Daoy (cell line): ENCODE results near the gene EVA1C. TPM values are rescaled to one million over a fixed set of nuclear protein-coding genes. Genes with fewer than 3 reads are reported as not detected.
A peak's percentile ranks its signal among the peaks of the same experiment; 100 is the strongest.
"Not testable (repeated sequence)": the region's sequence is repeated elsewhere in the genome, so short reads cannot be mapped to it uniquely, and the experiment has no call there.

Source experiments
- DNase-seq: peaks from one replicate; pipeline ENCODE4 v3.0.0-alpha.2; 2015; ENCODE audit warnings: low read depth
- total RNA-seq: library from RNA; depleted of rRNA; stranded (reverse); fragments of >200 nt; shearing (Covaris generic); gene quantifications from 2 replicates; pipeline ENCODE4 v1.2.3, GENCODE V29; 2014

EVA1C gene
- total RNA-seq, 1 experiment from 2014 or later: 1.1 TPM

GRCh38 chr21:32390537-32391224 lies 21.8 kb upstream of the EVA1C start:
- DNase-seq: not testable (repeated sequence)

- DNase-seq: no peak
Measured at GRCh38 chr21:32391755-32392154, 20.8 kb upstream of the EVA1C start.

- DNase-seq: no peak
Measured at GRCh38 chr21:32392299-32392879, 20.1 kb upstream of the EVA1C start.

GRCh38 chr21:32392880-32393676 lies 19.4 kb upstream of the EVA1C start, which contains the start of gene URB1:
URB1 (minus strand) TSS chr21:32393012; CDS start chr21:32392910, 102 bp downstream.
- peak; percentile 94 for DNase-seq

- no peak for DNase-seq
Measured at GRCh38 chr21:32393677-32394001, 18.9 kb upstream of the EVA1C start.

GRCh38 chr21:32403201-32403777 lies 9.2 kb upstream of the EVA1C start:
- DNase-seq: peak; percentile 73

- DNase-seq: no peak
Measured at GRCh38 chr21:32406405-32406804, 6.1 kb upstream of the EVA1C start.

GRCh38 chr21:32410291-32410690 lies 2.2 kb upstream of the EVA1C start:
- DNase-seq: no peak

- DNase-seq: no peak
Measured at GRCh38 chr21:32410916-32411315, 1.6 kb upstream of the EVA1C start.

GRCh38 chr21:32411350-32412161 lies 950 bp upstream of the EVA1C start:
- DNase-seq: peak; percentile 75

- DNase-seq: no peak
Measured at GRCh38 chr21:32413015-32413504, 554 bp downstream of the EVA1C start.

GRCh38 chr21:32413697-32414578 lies 1.4 kb downstream of the EVA1C start:
- DNase-seq: no peak

GRCh38 chr21:32414579-32415358 lies 2.3 kb downstream of the EVA1C start:
- peak; percentile 53 for DNase-seq

GRCh38 chr21:32415451-32416398 lies 3.2 kb downstream of the EVA1C start:
- DNase-seq: no peak

- DNase-seq: no peak
Measured at GRCh38 chr21:32418146-32418545, 5.6 kb downstream of the EVA1C start.

- DNase-seq: no peak
Measured at GRCh38 chr21:32422064-32422463, 9.6 kb downstream of the EVA1C start.

GRCh38 chr21:32423320-32424190 lies 11.0 kb downstream of the EVA1C start:
- DNase-seq: peak; percentile 71

- DNase-seq: no peak
Measured at GRCh38 chr21:32424191-32424535, 11.7 kb downstream of the EVA1C start.
